H1 (cell line): ENCODE measurements around the gene CPLX1. TPM values are rescaled to one million over a fixed set of nuclear protein-coding genes. Genes with fewer than 3 reads are reported as not detected.

Experiments
- CTCF ChIA-PET: fragments of 300-600 bp; sonication (Branson Sonifier 250); formaldehyde crosslinking; loops from one replicate; lab custom pipeline; 2021; ENCODE audit not compliant: partially characterized antibody; lab: Charles Lee
- POLR2A ChIA-PET: fragments of 300-600 bp; sonication (Branson Sonifier 250); formaldehyde crosslinking; loops from one replicate; lab custom pipeline; 2021; ENCODE audit warnings: inconsistent platforms; ENCODE audit not compliant: partially characterized antibody; lab: Charles Lee
- DNase-seq, 2 experiments: peaks; one replicate each; pipeline versions ENCODE4 v3.0.0 to v3.0.0-alpha.2; 2010 to 2022; ENCODE audit warnings: low spot score in 2 of 2, low read depth in 1 of 2, mixed read lengths in 1 of 2
- FAIRE-seq: peaks from 2 replicates; lab custom pipeline; 2011; peaks lifted over from hg19 to GRCh38; lab: Jason Lieb, UNC
- H2AFZ ChIP-seq: 2 replicates; pipeline ENCODE4 v1.8.1; 2012; ENCODE audit warnings: low read length, inconsistent platforms
- H2AK5ac ChIP-seq: 2 replicates; pipeline ENCODE4 v1.6.1; 2013; ENCODE audit warnings: low read depth, low read length
- H2BK120ac ChIP-seq: replicated peaks from 2 replicates; pipeline ENCODE3; 2013; ENCODE audit warnings: low read depth, low read length, inconsistent platforms
- H2BK12ac ChIP-seq: 2 replicates; pipeline ENCODE4 v1.6.1; 2013; ENCODE audit warnings: low read depth, low read length
- H2BK15ac ChIP-seq: 2 replicates; pipeline ENCODE4 v1.6.1; 2013; ENCODE audit warnings: low read length
- H2BK20ac ChIP-seq: 2 replicates; pipeline ENCODE4 v1.6.1; 2013; ENCODE audit warnings: low read length
- H2BK5ac ChIP-seq: 2 replicates; pipeline ENCODE4 v1.6.1; 2013; ENCODE audit warnings: low read depth, low read length
- H3K14ac ChIP-seq: 2 replicates; pipeline ENCODE4 v1.6.1; 2013; ENCODE audit warnings: inconsistent platforms; ENCODE audit not compliant: insufficient read length
- H3K18ac ChIP-seq: 2 replicates; pipeline ENCODE4 v1.6.1; 2013; ENCODE audit warnings: low read length; ENCODE audit errors: extremely low read depth
- H3K23ac ChIP-seq: 2 replicates; pipeline ENCODE4 v1.6.1; 2013; ENCODE audit warnings: inconsistent platforms; ENCODE audit not compliant: insufficient read length
- H3K23me2 ChIP-seq: 2 replicates; pipeline ENCODE4 v1.6.1; 2013; ENCODE audit warnings: low read depth, low read length
- H3K27ac ChIP-seq: 2 replicates; pipeline ENCODE4 v1.6.1; 2011; ENCODE audit warnings: low read depth, low read length, inconsistent platforms
- H3K27me3 ChIP-seq, 4 experiments: replicated peaks in 1 of 4; 1 replicate in 1 of 4; 2 replicates in 3 of 4; pipeline versions ENCODE4 v1.6.1 to v1.8.1; 2011 to 2013; ENCODE audit warnings: low read length in 3 of 4, mild to moderate bottlenecking in 3 of 4, inconsistent platforms in 2 of 4, mixed read lengths in 2 of 4, moderate library complexity in 1 of 4; ENCODE audit not compliant: control insufficient read depth in 3 of 4, insufficient read depth in 3 of 4; ENCODE audit errors: extremely low read depth in 1 of 4
- H3K36me3 ChIP-seq, 4 experiments: 2 replicates each; pipeline versions ENCODE4 v1.6.1 to v1.8.1; 2011 to 2013; ENCODE audit warnings: mild to moderate bottlenecking in 4 of 4, low read length in 3 of 4, moderate library complexity in 2 of 4, control low read depth in 1 of 4, inconsistent platforms in 1 of 4; ENCODE audit not compliant: insufficient read depth in 4 of 4, control insufficient read depth in 2 of 4
- H3K4ac ChIP-seq: replicated peaks from 2 replicates; pipeline ENCODE3; 2013; ENCODE audit warnings: low read length, low read depth, mixed read lengths, inconsistent platforms; ENCODE audit not compliant: insufficient read length
- H3K4me1 ChIP-seq, 4 experiments: replicated peaks in 1 of 4; 1 replicate in 1 of 4; 2 replicates in 3 of 4; pipeline versions ENCODE4 v1.6.1 to v1.8.1; 2011 to 2013; ENCODE audit warnings: low read length in 3 of 4, inconsistent platforms in 2 of 4, mixed read lengths in 1 of 4; ENCODE audit not compliant: insufficient read depth in 4 of 4, control insufficient read depth in 3 of 4
- H3K4me2 ChIP-seq, 2 experiments: 2 replicates each; pipeline versions ENCODE4 v1.6.1 to v1.8.1; 2011 to 2013; ENCODE audit warnings: low read depth in 2 of 2, low read length in 2 of 2, control low read depth in 1 of 2, inconsistent platforms in 1 of 2, mild to moderate bottlenecking in 1 of 2; ENCODE audit not compliant: insufficient read depth in 1 of 2
- H3K4me3 ChIP-seq, 4 experiments: fragments of 200-600, 300-600 bp in 1 of 4; sonication (generic), shearing (Covaris generic), sonication (Bioruptor Twin) in 1 of 4; 2 replicates each; pipeline versions ENCODE4 v1.5.1 to v1.8.1; 2011 to 2016; ENCODE audit warnings: low read length in 4 of 4, low read depth in 3 of 4, control low read depth in 2 of 4, inconsistent platforms in 2 of 4, mild to moderate bottlenecking in 2 of 4, mixed read lengths in 1 of 4, moderate library complexity in 1 of 4; ENCODE audit not compliant: insufficient read depth in 2 of 4; ENCODE audit errors: extremely low read depth in 1 of 4
- H3K56ac ChIP-seq: replicated peaks from 2 replicates; pipeline ENCODE3; 2013; ENCODE audit warnings: low read depth, mild to moderate bottlenecking, mixed read lengths, low read length, inconsistent platforms; ENCODE audit not compliant: insufficient read length
- H3K79me1 ChIP-seq: 2 replicates; pipeline ENCODE4 v1.6.1; 2013; ENCODE audit warnings: low read depth, low read length, control low read depth
- H3K79me2 ChIP-seq, 2 experiments: 2 replicates each; pipeline versions ENCODE4 v1.6.1 to v1.8.1; 2012 to 2013; ENCODE audit warnings: low read length in 2 of 2, mild to moderate bottlenecking in 2 of 2, inconsistent platforms in 1 of 2; ENCODE audit not compliant: insufficient read depth in 2 of 2, control insufficient read depth in 1 of 2
- H3K9ac ChIP-seq, 4 experiments: replicated peaks in 1 of 4; 1 replicate in 1 of 4; 2 replicates in 3 of 4; pipeline versions ENCODE4 v1.6.1 to v1.8.1; 2011 to 2013; ENCODE audit warnings: low read depth in 3 of 4, low read length in 3 of 4, control low read depth in 2 of 4, mild to moderate bottlenecking in 2 of 4, moderate library complexity in 2 of 4, inconsistent platforms in 1 of 4; ENCODE audit errors: extremely low read depth in 1 of 4
- H3K9me3 ChIP-seq, 2 experiments: 2 replicates each; pipeline versions ENCODE4 v1.6.1 to v1.8.1; 2012 to 2013; ENCODE audit warnings: mild to moderate bottlenecking in 2 of 2, moderate library complexity in 2 of 2, control low read depth in 1 of 2, inconsistent platforms in 1 of 2, low read depth in 1 of 2, low read length in 1 of 2, mixed read lengths in 1 of 2; ENCODE audit not compliant: insufficient read depth in 2 of 2
- H4K20me1 ChIP-seq, 2 experiments: replicated peaks in 1 of 2; 2 replicates each; pipeline versions ENCODE3 to v1.8.1; 2011 to 2013; ENCODE audit warnings: inconsistent platforms in 2 of 2, low read length in 2 of 2, mild to moderate bottlenecking in 1 of 2; ENCODE audit not compliant: insufficient read depth in 2 of 2, control insufficient read depth in 1 of 2
- H4K5ac ChIP-seq: 2 replicates; pipeline ENCODE4 v1.6.1; 2013; ENCODE audit warnings: low read length, low read depth, mixed read lengths, inconsistent platforms; ENCODE audit not compliant: insufficient read length
- H4K8ac ChIP-seq: 2 replicates; pipeline ENCODE4 v1.8.0; 2013; ENCODE audit warnings: mild to moderate bottlenecking, moderate library complexity, low read length, inconsistent platforms; ENCODE audit not compliant: insufficient read depth; ENCODE audit errors: extremely low read depth
- H4K91ac ChIP-seq: replicated peaks from 2 replicates; pipeline ENCODE3; 2013; ENCODE audit warnings: low read length, mixed read lengths, inconsistent platforms; ENCODE audit not compliant: insufficient read length
- BCL11A ChIP-seq, 2 experiments: IDR thresholded peaks; one replicate each; pipeline ENCODE4 v1.6.1; 2011; ENCODE audit warnings: low read depth in 2 of 2, low read length in 2 of 2, mild to moderate bottlenecking in 2 of 2
- CBX5 ChIP-seq: fragments of 300-800, 300-1000 bp; sonication (generic); IDR thresholded peaks from 2 replicates; pipeline ENCODE4 v1.7.1; 2016; ENCODE audit warnings: antibody characterized with exemption, low read length, low read depth
- CEBPB ChIP-seq: IDR thresholded peaks from 2 replicates; pipeline ENCODE4 v1.6.1; 2012; ENCODE audit warnings: low read depth, low read length
- EGR1 ChIP-seq: IDR thresholded peaks from 2 replicates; pipeline ENCODE4 v1.6.1; 2011; ENCODE audit warnings: low read depth, low read length, borderline replicate concordance
- NANOG ChIP-seq: IDR thresholded peaks from 2 replicates; pipeline ENCODE4 v1.6.1; 2011; ENCODE audit warnings: low read length, low read depth, mild to moderate bottlenecking, inconsistent platforms; ENCODE audit not compliant: insufficient read depth, poor library complexity, severe bottlenecking
- RNF2 ChIP-seq: fragments of 200-900, 300-1000 bp; sonication (generic); IDR thresholded peaks from 2 replicates; pipeline ENCODE4 v1.7.1; 2016; ENCODE audit warnings: borderline replicate concordance, low read depth, mild to moderate bottlenecking, antibody characterized with exemption, low read length; ENCODE audit not compliant: poor library complexity, severe bottlenecking; ENCODE audit errors: missing control alignments
- SP4 ChIP-seq: IDR thresholded peaks from 2 replicates; pipeline ENCODE4 v1.6.1; 2012; ENCODE audit warnings: low read length, inconsistent platforms
- SUZ12 ChIP-seq: fragments of 200-600 bp; sonication (generic); IDR thresholded peaks from 2 replicates; pipeline ENCODE4 v1.6.1; 2012; ENCODE audit warnings: mild to moderate bottlenecking, inconsistent platforms, low read length, moderate library complexity, mixed read lengths
- TAF7 ChIP-seq: optimal IDR thresholded peaks from 2 replicates; pipeline ENCODE3; 2011; ENCODE audit warnings: low read depth, mild to moderate bottlenecking, inconsistent platforms, low read length, moderate library complexity, borderline replicate concordance
- TBP ChIP-seq: IDR thresholded peaks from 2 replicates; pipeline ENCODE4 v1.6.1; 2011; ENCODE audit warnings: low read depth, low read length, improper control_type of control experiment
- WGBS, 2 experiments: shearing (Covaris generic) in 1 of 2; methylation state at CpG; one replicate each; pipeline versions ENCODE4 v1.1.6 to v1.1.7; 2013 to 2015; ENCODE audit warnings: low lambda C conversion rate in 2 of 2, mixed read lengths in 2 of 2, inconsistent platforms in 1 of 2, low coverage in 1 of 2, missing lambda C conversion rate in 1 of 2; ENCODE audit not compliant: insufficient replicate concordance in 2 of 2, insufficient coverage in 1 of 2, insufficient read length in 1 of 2; ENCODE audit errors: extremely low coverage in 1 of 2, missing lambda C conversion rate in 1 of 2; 5-methylcytosine and 5-hydroxymethylcytosine counted together
- polyA plus RNA-seq, 7 experiments: library from polyadenylated mRNA; depleted of rRNA in 3 of 7; stranded (reverse) in 5 of 7; unstranded in 2 of 7; fragments of >200 nt in 5 of 7; fragments of 200-250 nt in 2 of 7; gene quantifications; 1 replicate in 5 of 7; 2 replicates in 1 of 7; 4 replicates in 1 of 7; pipeline versions ENCODE4 v1.2.1 to v1.2.3, GENCODE V29; 2011 to 2013; ENCODE audit warnings: missing spikeins in 2 of 7, mixed read lengths in 2 of 7
- total RNA-seq: library from RNA; stranded (reverse); fragmentation: NEBNext Ultra II Directional; extraction: Animal tissue kit (Norgen Biotek cat#: 25700); gene quantifications from 2 replicates; pipeline ENCODE4 v1.2.1, GENCODE V29; 2021
- TF ChIP-seq, protein P1 (sequence below): IDR thresholded peaks from 2 replicates; pipeline ENCODE4 v1.6.1; 2012; ENCODE audit warnings: low read length, inconsistent platforms

The CPLX1 gene
- total and polyA plus RNA-seq, 2 of the 8 experiments (the other 6 are each of a cell fraction or from before 2014, with no cell fraction given) = 0.32 to 0.56 TPM

DNA sequence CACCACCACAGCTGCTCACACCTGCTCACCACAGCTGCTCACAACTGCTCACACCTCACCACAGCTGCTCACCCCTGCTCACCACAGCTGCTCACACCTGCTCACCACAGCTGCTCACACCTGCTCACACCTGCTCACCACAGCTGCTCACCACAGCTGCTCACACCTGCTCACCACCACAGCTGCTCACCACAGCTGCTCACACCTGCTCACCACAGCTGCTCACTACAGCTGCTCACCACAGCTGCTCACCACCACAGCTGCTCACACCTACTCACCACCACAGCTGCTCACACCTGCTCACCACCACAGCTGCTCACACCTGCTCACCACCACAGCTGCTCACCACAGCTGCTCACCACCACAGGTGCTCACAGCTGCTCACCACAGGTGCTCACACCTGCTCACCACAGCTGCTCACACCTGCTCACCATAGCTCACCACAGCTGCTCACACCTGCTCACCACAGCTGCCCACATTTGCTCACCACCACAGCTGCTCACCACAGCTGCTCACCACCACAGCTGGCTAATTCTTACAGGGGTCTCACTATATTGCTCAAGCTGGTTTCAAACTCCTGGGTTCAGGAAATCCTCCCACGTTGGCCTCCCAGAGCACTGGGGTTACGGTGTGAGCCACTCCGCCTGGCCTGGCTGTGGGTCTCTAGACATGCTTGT, 30.4 kb upstream of the CPLX1 start:
- H3K27ac ChIP-seq = no peak overlapping the region
- no peak overlapping the region for H3K14ac ChIP-seq
- peaks cover 0 to 5% of the 10 kb centered on the region in 2 experiments for H4K20me1 ChIP-seq
- H4K5ac ChIP-seq = no peak overlapping the region
- no peaks in the 10 kb centered on the region for H3K27me3 ChIP-seq
- no peaks in the 10 kb centered on the region for H3K9me3 ChIP-seq
- H3K9ac ChIP-seq = no peak overlapping the region
- no peak overlapping the region for H4K91ac ChIP-seq
- no peaks in the 10 kb centered on the region for H3K4me1 ChIP-seq
- 0 out of 2 replicates have a peak overlapping the region, but pooled peaks have one; percentile 24 for H2BK5ac ChIP-seq
- H3K79me2 ChIP-seq = no peaks in the 10 kb centered on the region
- ChIA-PET POLR2A (interaction anchor here (0.9 to 1.2 kb wide), 2 partner anchors 29 to 60 kb away, joined by 3 to 5 read pairs; no protein-coding TSS in a partner anchor), CTCF (interaction anchor here (1.1 to 2.8 kb wide), 4 partner anchors 10 to 114 kb away, joined by 3 to 10 read pairs (median 5); no protein-coding TSS in a partner anchor)
- H2AK5ac ChIP-seq = no peak overlapping the region
- no peak overlapping the region for H3K4me3 ChIP-seq
- H3K56ac ChIP-seq = no peak overlapping the region
- whole genome bisulfite sequencing, 2 experiments = 87% methylated on average over 3 of the region's 3 CpGs; no CpG with 5 or more reads in 1 of the 2 experiments
- no peak for DNase-seq
- no peaks in the 10 kb centered on the region for H3K23me2 ChIP-seq
- FAIRE-seq = no peak
- no peak overlapping the region for H2BK12ac ChIP-seq
- H4K8ac ChIP-seq = no peak overlapping the region
- no peak overlapping the region for H3K23ac ChIP-seq
- H2BK120ac ChIP-seq = no peak overlapping the region
- H3K18ac ChIP-seq = no peak overlapping the region
- H2AFZ ChIP-seq = no peak overlapping the region
- H2BK15ac ChIP-seq = no peak overlapping the region
- no peak overlapping the region for H2BK20ac ChIP-seq
- no peak overlapping the region for H3K4me2 ChIP-seq
- H3K79me1 ChIP-seq = no peaks in the 10 kb centered on the region
- H3K4ac ChIP-seq = no peak overlapping the region
- peaks cover 5 to 17% (median 12%) of the 10 kb centered on the region in 4 experiments; a peak in 6 of 8 replicates for H3K36me3 ChIP-seq
- no peak for TF ChIP-seq SP4
- TF ChIP-seq EGR1 = no peak
- no peak for TF ChIP-seq SUZ12
- no peak for TF ChIP-seq CBX5
- TF ChIP-seq NANOG = no peak
- no peak for TF ChIP-seq CEBPB
- TF ChIP-seq TBP = no peak
- no peak for TF ChIP-seq TAF7
- TF ChIP-seq, protein P1, sequence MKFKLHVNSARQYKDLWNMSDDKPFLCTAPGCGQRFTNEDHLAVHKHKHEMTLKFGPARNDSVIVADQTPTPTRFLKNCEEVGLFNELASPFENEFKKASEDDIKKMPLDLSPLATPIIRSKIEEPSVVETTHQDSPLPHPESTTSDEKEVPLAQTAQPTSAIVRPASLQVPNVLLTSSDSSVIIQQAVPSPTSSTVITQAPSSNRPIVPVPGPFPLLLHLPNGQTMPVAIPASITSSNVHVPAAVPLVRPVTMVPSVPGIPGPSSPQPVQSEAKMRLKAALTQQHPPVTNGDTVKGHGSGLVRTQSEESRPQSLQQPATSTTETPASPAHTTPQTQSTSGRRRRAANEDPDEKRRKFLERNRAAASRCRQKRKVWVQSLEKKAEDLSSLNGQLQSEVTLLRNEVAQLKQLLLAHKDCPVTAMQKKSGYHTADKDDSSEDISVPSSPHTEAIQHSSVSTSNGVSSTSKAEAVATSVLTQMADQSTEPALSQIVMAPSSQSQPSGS = no peak
- no peak for TF ChIP-seq BCL11A (IDR thresholded peaks at IDR 0.05; ENCODE audit: low read depth in 2 of 2, low read length in 2 of 2)
- TF ChIP-seq RNF2 = no peak
